HEK293 (cell line): ENCODE measurements around the gene GLI1.

Experiments used
- GLI2 ChIP-seq: fragments of 450-650 bp; formaldehyde crosslinking; IDR thresholded peaks from 2 replicates; pipeline ENCODE4; 2017; ENCODE audit warnings: missing biosample characterization, missing genetic modification characterization, low read depth, borderline replicate concordance
- HIC1 ChIP-seq: fragments of 450-650 bp; formaldehyde crosslinking; IDR thresholded peaks from 2 replicates; pipeline ENCODE4 v1.5.1; 2016; ENCODE audit warnings: missing biosample characterization, missing genetic modification characterization
- KLF7 ChIP-seq: fragments of 450-650 bp; formaldehyde crosslinking; IDR thresholded peaks from 2 replicates; pipeline ENCODE4 v1.5.1; 2016; ENCODE audit warnings: missing biosample characterization, missing genetic modification characterization, borderline replicate concordance
- PRDM1 ChIP-seq: fragments of 450-650 bp; formaldehyde crosslinking; IDR thresholded peaks from 2 replicates; pipeline ENCODE4; 2016; ENCODE audit warnings: missing biosample characterization, missing genetic modification characterization
- SCRT1 ChIP-seq: fragments of 450-650 bp; formaldehyde crosslinking; IDR thresholded peaks from 2 replicates; pipeline ENCODE4 v1.5.1; 2016; ENCODE audit warnings: missing biosample characterization, missing genetic modification characterization, borderline replicate concordance
- SP3 ChIP-seq: fragments of 450-650 bp; formaldehyde crosslinking; IDR thresholded peaks from 2 replicates; pipeline ENCODE4 v1.5.1; 2016; ENCODE audit warnings: missing biosample characterization, missing genetic modification characterization
- ZBTB17 ChIP-seq: fragments of 450-650 bp; formaldehyde crosslinking; IDR thresholded peaks from 2 replicates; pipeline ENCODE4 v1.5.1; 2016; ENCODE audit warnings: missing biosample characterization, missing genetic modification characterization
- ZBTB26 ChIP-seq: fragments of 450-650 bp; formaldehyde crosslinking; optimal IDR thresholded peaks from 2 replicates; pipeline ENCODE3; 2016; ENCODE audit warnings: missing biosample characterization, mild to moderate bottlenecking, missing genetic modification characterization
- ZBTB8A ChIP-seq: fragments of 450-650 bp; formaldehyde crosslinking; IDR thresholded peaks from 2 replicates; pipeline ENCODE4 v1.5.1; 2016; ENCODE audit warnings: missing biosample characterization, missing genetic modification characterization
- ZNF121 ChIP-seq: fragments of 450-650 bp; formaldehyde crosslinking; IDR thresholded peaks from 2 replicates; pipeline ENCODE4 v1.5.1; 2016; ENCODE audit warnings: missing biosample characterization, missing genetic modification characterization
- ZNF18 ChIP-seq: fragments of 450-650 bp; formaldehyde crosslinking; IDR thresholded peaks from 2 replicates; pipeline ENCODE4 v1.5.1; 2016; ENCODE audit warnings: missing biosample characterization, missing genetic modification characterization
- ZNF24 ChIP-seq: fragments of 450-650 bp; formaldehyde crosslinking; IDR thresholded peaks from 2 replicates; pipeline ENCODE4 v1.5.1; 2016; ENCODE audit warnings: missing biosample characterization, missing genetic modification characterization
- ZNF248 ChIP-seq: fragments of 450-650 bp; formaldehyde crosslinking; IDR thresholded peaks from 2 replicates; pipeline ENCODE4 v1.5.1; 2017; ENCODE audit warnings: missing biosample characterization, missing genetic modification characterization
- ZNF280C ChIP-seq: fragments of 450-650 bp; formaldehyde crosslinking; IDR thresholded peaks from 2 replicates; pipeline ENCODE4 v1.5.1; 2016; ENCODE audit warnings: missing biosample characterization, missing genetic modification characterization
- ZNF280D ChIP-seq: fragments of 450-650 bp; formaldehyde crosslinking; IDR thresholded peaks from 2 replicates; pipeline ENCODE4 v1.5.1; 2016; ENCODE audit warnings: missing biosample characterization, missing genetic modification characterization
- ZNF335 ChIP-seq: fragments of 450-650 bp; formaldehyde crosslinking; conservative IDR thresholded peaks from 2 replicates; pipeline ENCODE4 v1.5.1; 2016; ENCODE audit warnings: missing biosample characterization, missing genetic modification characterization
- ZNF341 ChIP-seq: fragments of 450-650 bp; formaldehyde crosslinking; IDR thresholded peaks from 2 replicates; pipeline ENCODE4; 2016; ENCODE audit warnings: low read depth, missing biosample characterization, missing genetic modification characterization
- ZNF350 ChIP-seq: fragments of 450-650 bp; formaldehyde crosslinking; IDR thresholded peaks from 2 replicates; pipeline ENCODE4 v1.5.0; 2017; ENCODE audit warnings: missing biosample characterization, mild to moderate bottlenecking, missing genetic modification characterization
- ZNF394 ChIP-seq: fragments of 450-650 bp; formaldehyde crosslinking; IDR thresholded peaks from 2 replicates; pipeline ENCODE4 v1.5.1; 2016; ENCODE audit warnings: missing biosample characterization, missing genetic modification characterization, mild to moderate bottlenecking, moderate library complexity, borderline replicate concordance
- ZNF398 ChIP-seq: fragments of 450-650 bp; formaldehyde crosslinking; IDR thresholded peaks from 2 replicates; pipeline ENCODE4 v1.5.1; 2017; ENCODE audit warnings: missing biosample characterization, missing genetic modification characterization
- ZNF449 ChIP-seq: fragments of 450-650 bp; formaldehyde crosslinking; IDR thresholded peaks from 2 replicates; pipeline ENCODE4 v1.5.1; 2017; ENCODE audit warnings: missing biosample characterization, mild to moderate bottlenecking, missing genetic modification characterization, moderate library complexity
- ZNF510 ChIP-seq: fragments of 450-650 bp; formaldehyde crosslinking; IDR thresholded peaks from 2 replicates; pipeline ENCODE4 v1.5.1; 2018; ENCODE audit warnings: mild to moderate bottlenecking, missing genetic modification characterization, missing biosample characterization; ENCODE audit not compliant: insufficient replicate concordance
- ZNF624 ChIP-seq: fragments of 450-650 bp; formaldehyde crosslinking; IDR thresholded peaks from 2 replicates; pipeline ENCODE4 v1.5.1; 2017; ENCODE audit warnings: missing biosample characterization, missing genetic modification characterization
- ZNF785 ChIP-seq: fragments of 450-650 bp; formaldehyde crosslinking; IDR thresholded peaks from 2 replicates; pipeline ENCODE4 v1.5.1; 2016; ENCODE audit warnings: missing biosample characterization, missing genetic modification characterization
- ZNF837 ChIP-seq: fragments of 450-650 bp; formaldehyde crosslinking; IDR thresholded peaks from 2 replicates; pipeline ENCODE4 v1.5.1; 2016; ENCODE audit warnings: missing biosample characterization, missing genetic modification characterization
- ZSCAN16 ChIP-seq: fragments of 450-650 bp; formaldehyde crosslinking; IDR thresholded peaks from 2 replicates; pipeline ENCODE4 v1.5.1; 2016; ENCODE audit warnings: missing biosample characterization, missing genetic modification characterization

GLI1 gene

GRCh38 chr12:57462251-57462911, 2.8 kb downstream of the GLI1 start (continued):
- TF ChIP-seq GLI2 (tag by site-specific recombination) (no peak), ZBTB8A (tag by site-specific recombination) (peak; percentile 70), ZNF335 (tag by site-specific recombination) (peak; percentile 84), ZSCAN16 (no peak), ZNF394 (tag by site-specific recombination) (peak; percentile 67), ZNF121 (tag by site-specific recombination) (peak; percentile 98), ZNF624 (tag by site-specific recombination) (no peak), ZNF449 (tag by site-specific recombination) (peak; percentile 57; the same call in 1 of the 2 replicates), HIC1 (tag by site-specific recombination) (peak; percentile 27), ZNF248 (tag by site-specific recombination) (no peak), ZNF785 (tag by site-specific recombination) (no peak), ZBTB17 (peak; percentile 90), ZNF510 (tag by site-specific recombination) (no peak), SCRT1 (tag by site-specific recombination) (no peak), ZNF837 (no peak), ZBTB26 (tag by site-specific recombination) (peak; percentile 50), ZNF350 (no peak), ZNF341 (tag by site-specific recombination) (peak; percentile 38), ZNF280C (tag by site-specific recombination) (no peak), ZNF24 (tag by site-specific recombination) (peak; percentile 86), KLF7 (tag by site-specific recombination) (no peak), PRDM1 (tag by site-specific recombination) (peak; percentile 68), SP3 (tag by site-specific recombination) (peak; percentile 86), ZNF18 (tag by site-specific recombination) (no peak), ZNF398 (tag by site-specific recombination) (peak; percentile 54), ZNF280D (tag by site-specific recombination) (no peak)
